ENCODE results near the gene KLHDC7B.
"Not testable (repeated sequence)": the region's sequence is repeated elsewhere in the genome, so short reads cannot be mapped to it uniquely, and the experiment has no call there.

Gene KLHDC7B

DNA sequence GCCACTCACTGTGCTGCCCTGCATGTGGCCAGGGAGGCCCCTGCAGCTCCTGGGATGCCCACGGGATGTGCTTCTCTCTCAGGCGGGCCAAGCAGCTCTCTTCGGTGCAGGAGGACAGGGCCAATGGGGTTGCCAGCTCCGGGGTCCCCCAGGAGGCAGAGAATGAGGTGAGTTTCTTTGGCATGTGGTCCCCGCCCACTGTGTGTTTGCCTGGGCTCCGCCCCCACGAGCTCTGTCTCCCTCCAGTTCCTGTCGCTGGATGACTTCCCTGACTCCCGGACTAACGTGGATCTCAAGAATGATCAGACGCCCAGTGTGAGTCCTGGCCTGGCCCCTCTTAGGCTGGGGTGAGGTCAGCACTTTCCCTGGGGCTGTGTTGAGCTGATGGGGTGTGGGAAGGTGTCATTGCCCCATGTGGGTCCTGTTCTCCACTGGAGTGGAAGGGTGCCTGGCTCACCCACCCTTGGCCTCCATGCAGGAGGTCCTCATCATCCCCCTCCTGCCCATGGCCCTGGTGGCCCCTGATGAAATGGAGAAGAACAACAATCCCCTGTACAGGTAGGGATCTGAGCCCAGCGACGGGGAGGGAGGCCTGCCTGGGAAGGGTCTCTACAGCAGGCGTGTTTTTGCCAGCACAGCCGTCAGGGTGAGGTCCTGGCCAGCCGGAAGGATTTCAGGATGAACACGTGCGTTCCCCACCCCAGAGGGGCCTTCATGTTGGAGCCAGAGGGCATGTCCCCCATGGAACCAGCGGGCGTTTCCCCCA lies 28.0 kb upstream of the KLHDC7B start:
- DNase-seq = no peak

DNA sequence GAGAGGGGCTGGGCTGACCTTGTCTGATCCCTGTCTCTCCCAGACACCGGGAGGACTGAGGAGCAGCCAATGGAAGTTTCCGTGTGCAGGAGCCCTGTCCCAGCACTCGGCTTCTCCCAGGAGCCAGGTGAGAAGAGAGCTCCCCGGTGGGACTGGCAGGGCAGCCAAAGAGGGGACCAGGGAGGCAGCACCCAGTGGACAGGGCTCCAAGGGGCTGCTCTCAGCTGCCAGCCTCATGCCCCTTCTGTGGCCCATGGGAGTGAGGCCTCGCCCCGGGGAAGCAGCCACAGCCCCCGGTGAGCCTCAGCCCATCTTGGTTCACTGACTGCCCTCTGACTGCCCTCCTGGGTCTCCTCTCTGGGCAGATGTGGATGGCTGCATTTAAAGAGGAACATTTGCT lies 27.1 kb upstream of the KLHDC7B start:
- DNase-seq = no peak

DNA sequence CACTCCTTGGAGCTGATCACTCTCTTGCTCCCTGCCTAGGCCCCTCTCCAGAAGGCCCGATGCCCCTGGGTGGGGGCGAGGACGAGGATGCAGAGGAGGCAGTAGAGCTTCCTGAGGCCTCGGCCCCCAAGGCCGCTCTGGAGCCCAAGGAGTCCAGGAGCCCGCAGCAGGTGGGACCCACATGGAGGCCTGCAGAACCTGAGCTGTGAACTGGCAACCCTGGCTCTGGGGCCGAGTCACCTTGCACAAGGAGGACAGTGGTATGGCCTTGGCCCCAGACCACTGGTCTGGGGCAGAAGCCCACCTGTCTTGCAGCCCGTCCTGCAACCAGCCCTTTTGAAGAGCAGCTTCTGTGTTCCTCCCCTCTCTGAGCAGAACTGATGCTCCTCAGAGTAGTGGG lies 26.5 kb upstream of the KLHDC7B start:
- no peak for DNase-seq

DNA sequence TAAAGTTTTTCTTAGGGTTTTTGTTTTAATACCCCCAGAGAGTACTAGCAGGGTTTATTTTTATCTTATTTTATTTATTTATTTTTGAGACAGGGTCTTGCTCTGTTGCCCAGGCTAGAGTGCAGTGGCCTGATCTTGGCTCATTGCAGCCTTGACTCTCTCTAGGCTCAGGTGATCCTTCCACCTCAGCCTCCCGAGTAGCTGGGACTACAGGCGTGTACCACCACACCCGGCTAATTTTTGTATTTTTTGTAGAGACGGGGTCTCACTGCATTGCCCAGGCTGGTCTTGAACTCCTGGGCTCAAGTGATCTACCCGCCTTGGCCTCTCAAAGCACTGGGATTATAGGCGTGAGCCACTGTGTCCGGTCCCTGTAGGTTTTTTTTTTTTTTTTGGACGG lies 25.5 kb upstream of the KLHDC7B start:
- DNase-seq = not testable (repeated sequence)

DNA sequence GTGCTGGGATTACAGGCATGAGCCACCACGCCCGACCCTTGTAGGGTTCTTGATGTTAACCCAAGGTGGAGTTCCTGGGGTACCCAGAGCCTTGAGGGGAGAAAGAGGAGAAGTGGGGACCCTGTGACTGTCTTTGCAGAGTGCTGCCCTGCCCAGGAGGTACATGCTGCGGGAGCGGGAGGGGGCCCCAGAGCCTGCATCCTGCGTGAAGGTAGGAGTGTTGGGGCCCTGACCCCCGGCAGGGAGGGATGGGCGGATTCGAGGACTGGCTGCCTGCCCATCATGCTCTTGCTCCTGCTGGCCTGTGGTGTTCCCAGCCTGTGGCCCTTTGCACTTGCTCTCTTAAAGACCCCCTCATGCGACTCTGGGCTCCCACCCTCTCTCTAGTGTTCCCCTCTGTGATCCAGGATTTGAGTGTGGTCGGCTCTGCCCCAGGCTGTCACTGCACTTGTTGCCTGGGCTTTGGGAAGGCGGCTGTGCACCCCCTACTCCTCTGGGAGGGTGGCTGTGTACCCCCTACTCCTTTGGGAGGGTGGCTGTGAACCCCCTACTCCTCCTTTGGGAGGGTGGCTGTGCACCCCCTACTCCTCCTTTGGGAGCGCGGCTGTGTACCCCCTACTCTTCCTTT lies 24.8 kb upstream of the KLHDC7B start:
- no peak for DNase-seq

DNA sequence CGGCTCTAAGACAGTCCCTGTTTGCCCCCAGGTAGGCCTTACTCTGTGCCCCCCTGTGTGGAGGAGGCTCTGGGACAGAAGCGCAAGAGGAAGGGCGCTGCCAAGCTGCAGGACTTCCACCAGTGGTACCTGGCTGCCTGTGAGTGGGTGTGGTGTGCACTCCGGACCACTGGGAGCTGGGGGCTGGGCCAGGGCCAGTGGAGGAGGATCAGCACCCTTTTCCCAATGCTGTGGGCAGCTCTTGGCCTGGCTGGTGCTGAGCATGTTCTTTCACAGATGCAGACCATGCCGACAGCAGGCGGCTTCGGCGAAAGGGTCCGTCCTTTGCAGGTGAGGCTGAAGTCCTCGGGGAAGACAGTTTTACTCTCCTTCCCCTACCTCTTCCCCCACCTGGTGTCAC lies 24.0 kb upstream of the KLHDC7B start:
- no peak for DNase-seq

DNA sequence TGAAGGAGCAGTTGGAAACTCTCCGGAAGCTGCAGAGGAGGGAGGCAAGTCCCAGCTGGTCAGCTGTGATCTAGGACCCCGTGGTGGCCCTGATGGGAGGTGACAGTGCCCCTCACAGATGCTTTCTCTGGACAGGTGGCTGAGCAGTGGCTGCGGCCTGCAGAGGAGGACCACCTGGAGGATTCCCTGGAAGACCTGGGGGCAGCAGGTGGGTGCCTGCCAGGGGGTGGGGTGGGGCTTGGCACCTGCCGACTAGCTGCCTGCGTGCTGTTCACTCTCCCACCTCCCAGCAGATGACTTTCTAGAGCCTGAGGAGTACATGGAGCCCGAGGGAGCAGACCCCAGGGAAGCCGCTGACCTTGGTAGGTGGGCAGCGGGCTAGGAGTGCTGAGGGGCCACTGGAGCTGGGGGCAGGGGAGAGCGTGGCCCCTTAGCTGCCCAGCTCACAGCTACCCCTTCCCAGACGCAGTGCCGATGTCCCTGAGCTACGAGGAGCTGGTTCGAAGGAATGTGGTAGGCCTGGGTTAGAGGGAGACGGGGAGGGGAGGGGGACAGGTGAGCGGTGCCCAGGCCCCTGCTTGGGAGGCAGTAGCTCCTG lies 23.4 kb upstream of the KLHDC7B start:
- no peak for DNase-seq

DNA sequence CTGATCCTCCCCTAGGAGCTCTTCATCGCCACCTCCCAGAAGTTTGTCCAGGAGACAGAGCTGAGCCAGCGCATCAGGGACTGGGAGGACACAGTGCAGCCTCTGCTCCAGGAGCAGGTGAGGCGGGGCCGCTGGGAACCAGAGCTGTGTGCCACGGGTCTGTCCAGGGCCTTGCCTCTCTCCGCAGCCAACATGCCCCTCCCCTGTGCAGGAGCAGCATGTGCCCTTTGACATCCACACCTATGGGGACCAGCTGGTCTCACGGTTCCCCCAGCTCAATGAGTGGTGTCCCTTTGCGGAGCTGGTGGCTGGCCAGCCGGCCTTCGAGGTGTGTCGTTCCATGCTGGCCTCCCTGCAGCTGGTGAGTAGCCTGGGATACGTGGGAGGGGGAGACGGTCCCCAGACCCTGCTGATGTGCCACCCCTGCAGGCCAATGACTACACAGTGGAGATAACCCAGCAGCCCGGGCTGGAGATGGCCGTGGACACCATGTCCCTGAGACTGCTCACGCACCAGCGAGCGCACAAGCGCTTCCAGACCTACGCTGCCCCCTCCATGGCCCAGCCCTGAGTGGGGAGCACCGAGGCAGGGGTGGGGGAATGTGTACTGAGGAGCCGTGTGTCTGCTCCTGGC lies 22.8 kb upstream of the KLHDC7B start:
- DNase-seq = no peak

DNA sequence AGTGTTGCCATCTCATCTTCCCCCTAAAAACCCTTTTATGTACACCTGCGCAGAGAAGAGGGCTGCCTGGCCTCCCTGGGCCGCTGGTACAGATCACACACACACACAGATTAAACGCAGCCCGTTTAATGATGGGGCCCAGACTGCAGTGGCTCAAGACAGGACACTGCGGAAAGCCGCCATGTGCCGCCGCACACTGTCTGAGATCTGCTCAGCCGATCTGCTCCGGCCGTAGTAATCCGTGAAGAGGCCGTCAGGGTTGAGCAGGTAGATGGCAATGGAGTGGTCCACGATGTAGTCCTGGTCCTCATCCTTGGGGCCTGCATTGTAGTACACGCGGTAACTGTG lies 22.3 kb upstream of the KLHDC7B start:
- DNase-seq = no peak

DNA sequence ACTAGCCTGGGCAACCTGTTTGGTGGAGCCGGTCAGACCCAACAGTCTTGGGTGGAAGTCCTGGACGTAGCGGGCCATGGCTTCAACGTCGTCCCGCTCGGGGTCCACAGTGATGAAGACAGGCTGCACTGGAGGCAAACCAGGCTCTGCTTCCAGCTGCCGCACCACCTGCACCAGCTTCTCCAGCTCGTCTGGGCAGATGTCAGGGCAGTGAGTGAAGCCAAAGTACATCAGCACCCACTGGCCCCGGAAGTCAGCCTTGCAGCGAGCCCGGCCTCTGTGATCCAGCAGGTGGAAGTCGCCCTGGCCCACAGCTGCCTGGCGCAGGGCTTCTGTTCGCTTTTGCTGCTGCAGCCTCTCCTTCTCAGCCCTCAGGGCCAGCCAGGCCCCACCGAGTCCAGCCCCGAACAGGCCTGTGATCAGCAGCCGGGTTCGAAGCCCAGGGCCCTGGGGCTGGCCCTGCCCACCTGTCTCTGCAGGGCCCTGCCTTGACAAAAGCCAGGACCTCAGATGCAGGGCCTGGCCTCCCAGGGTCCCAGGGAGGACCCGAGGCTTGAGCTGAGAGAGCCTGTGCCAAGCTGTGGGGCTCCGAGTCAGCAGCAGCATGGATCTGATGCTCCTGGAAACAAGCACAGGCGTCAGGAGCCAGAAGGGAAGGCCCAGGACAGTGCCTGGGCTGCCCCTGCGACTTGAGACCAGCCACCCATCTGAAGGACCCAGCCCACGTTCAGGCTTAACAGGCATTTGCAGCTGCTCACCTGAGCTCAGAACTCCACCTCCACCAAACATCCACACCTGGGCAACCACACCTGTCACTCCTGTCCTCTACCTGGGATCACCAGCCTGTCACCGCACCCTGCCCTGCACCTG lies 21.7 kb upstream of the KLHDC7B start:
- no peak for DNase-seq

DNA sequence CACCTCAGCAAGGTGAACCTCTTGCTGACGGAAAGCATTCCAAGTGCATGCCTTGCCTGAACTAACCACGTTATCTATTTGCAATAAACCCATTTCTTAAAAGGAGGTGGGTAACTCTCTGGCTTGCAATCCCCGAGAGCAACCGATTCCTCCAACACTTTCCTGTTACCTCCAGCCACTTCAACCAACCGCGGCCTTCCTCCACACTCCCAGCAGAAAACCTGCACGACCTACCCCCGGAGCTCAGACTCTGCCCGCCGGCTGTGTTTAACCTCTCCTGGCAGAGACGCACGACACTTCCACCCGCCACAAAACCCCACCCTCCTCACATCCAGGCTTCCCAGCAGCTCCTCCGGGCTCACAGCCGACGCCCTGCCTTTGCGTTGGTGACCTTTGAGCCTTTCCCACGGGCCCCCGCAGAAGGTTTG lies 21.0 kb upstream of the KLHDC7B start:
- no peak for DNase-seq

DNA sequence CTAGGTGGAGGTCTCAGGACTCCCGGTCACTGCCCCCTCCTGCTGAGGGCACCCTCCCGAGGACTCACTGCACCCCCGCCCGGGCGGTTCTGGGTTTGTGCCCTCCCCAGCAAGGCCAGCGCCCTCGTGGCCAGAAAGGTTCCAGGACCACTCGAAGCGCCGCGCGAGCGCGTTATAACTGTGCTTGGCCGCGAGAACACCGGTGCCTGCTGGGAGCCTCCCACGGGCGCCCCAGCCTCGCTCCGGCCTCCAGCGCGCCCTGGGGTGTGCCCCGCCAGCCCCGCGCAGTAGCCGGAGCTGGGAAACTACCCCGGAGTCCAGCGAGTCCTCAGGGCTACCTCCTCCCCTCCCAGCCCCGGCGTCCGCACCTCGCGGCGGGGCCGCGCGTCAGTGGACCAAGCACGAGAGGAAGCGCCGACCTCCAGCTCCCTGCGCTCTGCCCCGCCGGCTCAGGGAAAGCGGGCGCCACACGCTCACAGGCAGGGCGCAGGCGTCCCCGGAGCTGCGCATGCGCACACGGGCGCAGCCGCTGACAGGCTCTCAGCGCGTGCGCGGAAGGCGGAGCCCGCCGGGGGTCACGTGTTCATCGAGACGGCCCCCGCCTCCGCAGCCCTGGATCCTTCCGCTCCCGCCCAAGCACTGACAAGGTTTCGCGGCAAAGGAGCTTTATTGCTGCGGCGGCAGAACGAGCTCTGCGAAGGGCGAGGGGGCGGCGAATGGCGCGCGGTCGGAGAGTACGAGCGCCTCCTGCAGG lies 20.4 kb upstream of the KLHDC7B start, which contains the start of gene SCO2:
TSS of gene SCO2 (minus strand) at position 495 of the 754 bp plus-strand sequence. CDS start 1,187 bp downstream, outside the sequence.
- DNase-seq = peak; percentile 68 to 97 (median 88)

DNA sequence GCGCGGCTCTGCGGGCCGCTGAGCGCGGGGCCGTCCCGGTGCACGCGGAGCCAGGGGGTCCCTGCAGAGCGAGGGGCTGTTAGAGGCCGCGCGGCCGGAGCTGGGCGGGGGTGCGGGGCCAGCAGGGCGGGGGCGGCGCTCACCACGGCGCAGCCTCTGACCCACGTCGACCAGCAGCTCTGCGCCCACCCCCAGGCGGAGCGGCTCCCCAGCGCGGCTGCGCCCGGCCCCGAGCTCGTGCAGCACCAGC lies 19.9 kb upstream of the KLHDC7B start:
- peak in 3 of 14 donors; percentile 77 to 85 (median 84) for DNase-seq

DNA sequence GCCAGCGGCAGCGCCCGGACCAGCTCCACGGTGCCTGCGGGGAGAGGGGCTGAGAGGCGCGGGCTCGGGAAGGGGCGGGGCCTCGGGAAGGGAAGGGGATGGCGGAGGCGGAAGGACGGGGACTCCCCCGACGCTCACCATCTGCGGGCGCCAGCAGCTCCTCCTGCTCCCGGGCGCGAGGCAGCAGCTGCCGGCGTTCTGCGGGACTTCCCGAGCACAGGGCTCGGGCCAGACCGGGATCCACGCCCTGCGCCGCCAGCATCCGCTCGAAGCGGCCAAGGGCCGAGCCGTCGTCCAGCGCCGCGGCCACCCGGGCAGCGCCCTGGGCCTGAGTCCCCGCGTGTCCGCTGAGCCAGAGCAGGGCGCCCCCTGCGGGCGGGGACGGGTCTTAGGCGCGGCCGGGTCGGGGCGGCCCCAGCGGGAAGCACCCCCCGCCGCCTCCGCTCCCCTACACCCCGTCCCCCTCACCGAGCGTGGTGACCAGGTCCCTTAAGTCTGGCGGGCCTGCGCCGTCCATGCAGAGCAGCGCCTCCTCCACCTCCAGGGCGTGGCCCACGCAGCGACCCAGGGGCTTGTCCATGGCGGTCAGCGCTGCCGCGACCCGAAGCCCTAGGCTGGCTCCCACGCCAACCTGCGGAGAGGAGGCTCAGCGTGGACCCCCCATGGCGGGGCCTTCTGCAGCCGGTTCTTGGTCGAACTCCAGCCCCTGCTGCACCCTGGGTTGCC lies 19.4 kb upstream of the KLHDC7B start:
- peak in 9 of 14 donors; percentile 60 to 85 (median 74) for DNase-seq

DNA sequence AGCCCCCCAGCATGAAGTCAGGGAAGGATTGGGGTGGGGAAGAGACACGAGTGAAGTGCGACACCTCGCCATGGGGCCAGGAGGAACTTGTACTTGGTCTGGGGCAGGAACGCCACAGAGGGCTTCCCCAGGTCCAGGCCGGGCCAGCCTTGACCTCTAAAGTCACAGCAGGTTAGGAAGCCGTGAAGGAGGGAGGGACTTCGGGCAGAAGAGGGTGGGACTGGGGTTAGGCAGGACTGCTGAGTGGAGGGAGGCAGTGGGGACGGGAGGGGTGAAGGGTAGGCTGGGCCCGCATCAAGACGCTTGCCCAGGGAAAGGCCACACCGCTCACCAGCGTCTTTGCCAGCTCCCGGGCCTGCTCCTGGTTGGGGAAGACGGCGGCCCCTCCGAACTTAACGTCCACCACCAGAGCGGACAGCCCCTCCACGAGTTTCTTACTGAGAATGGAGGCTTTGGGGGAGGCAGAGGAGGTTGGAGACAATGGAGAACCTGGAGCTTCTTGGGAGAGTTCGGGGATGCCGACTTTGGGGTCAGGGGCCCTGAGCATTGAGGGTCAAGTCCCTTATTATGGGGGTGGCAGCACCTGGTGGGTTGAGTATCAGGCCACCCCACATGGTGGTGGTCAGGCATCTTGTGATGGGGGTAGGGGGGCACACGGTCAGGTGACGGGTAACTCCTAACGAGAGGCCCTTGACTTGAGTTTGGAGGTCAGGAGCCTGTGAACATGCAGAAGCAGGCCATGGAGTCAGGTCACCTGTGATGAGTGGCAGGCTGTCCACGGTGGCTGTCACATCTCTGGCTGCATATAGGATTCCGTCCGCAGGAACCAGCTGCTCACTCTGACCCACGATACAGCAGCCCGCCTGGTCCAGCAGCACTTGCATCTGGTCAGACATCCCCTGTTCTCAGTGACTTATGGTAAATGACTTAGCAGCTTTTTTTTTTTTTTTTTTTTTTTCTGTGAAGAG lies 18.6 kb upstream of the KLHDC7B start:
- DNase-seq = peak in 2 of 14 donors; percentile 45 to 67

DNA sequence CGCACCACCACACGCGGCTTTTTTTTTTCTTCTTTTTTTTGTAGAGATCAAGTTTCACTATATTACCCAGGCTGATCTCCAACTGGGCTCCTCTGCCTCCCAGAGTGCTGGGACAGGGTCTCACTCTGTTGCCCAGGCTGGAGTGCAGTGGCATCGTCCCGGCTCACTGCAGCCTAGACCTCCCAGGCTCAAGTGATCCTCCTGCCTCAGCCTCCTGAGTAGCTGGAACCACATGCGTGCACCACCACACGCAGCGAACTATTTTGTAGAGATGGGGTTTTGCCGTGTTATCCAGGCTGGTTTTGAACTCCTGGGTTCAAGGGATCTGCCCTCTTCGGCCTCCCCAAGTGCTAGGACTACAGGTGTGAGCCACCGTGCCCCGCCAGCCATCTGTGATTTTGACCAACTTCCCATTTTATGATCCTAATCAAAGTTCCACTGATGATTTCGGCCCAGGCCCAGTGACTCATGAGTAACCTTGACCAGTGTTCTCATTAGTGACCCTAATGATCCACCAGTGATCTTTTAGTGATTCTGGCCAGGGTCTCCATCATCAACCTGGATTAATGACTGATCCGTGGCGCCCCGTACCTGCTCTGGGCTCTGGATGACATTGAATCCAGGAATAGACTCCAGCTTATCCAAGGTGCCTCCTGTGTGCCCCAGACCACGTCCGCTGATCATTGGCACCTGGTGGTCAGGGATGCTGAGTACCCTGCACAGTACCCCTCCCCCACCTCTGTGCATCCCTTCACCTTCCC lies 17.6 kb upstream of the KLHDC7B start:
- DNase-seq = no peak

DNA sequence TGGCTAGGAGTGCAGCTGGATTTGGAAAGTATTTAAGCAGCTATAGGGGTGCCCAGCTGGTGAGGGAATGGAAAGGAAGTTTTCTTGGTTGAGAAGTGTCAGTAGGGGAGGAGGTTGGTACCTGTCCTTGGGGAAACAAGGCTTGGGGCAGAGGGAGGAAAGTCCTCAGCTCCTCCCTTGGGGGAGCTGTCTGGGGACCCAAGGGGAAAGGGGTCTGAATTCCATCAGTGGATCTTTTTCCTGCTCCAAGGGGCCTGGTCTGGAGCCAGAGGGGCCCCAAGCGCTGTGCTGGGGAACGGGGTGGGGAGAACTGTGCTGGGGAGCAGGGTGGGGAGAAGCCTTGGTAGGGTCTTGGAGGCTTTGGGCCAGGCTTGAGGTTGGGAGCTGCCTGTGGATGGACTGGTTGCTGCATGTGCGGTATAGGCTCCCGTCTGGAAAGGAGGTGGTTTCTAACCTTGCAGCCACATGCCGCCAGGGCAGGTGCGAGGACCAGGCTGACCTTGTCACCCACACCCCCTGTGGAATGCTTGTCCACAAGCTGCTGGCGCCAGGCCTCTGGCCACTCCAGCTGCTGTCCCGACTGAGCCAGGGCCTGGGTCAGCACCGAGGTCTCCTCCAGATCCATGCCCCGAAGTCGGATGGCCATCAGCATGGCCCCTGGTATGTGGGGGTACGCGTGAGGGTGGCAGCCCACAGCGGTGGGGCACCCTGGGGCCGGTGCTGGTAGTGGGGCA lies 16.9 kb upstream of the KLHDC7B start:
- DNase-seq = no peak

DNA sequence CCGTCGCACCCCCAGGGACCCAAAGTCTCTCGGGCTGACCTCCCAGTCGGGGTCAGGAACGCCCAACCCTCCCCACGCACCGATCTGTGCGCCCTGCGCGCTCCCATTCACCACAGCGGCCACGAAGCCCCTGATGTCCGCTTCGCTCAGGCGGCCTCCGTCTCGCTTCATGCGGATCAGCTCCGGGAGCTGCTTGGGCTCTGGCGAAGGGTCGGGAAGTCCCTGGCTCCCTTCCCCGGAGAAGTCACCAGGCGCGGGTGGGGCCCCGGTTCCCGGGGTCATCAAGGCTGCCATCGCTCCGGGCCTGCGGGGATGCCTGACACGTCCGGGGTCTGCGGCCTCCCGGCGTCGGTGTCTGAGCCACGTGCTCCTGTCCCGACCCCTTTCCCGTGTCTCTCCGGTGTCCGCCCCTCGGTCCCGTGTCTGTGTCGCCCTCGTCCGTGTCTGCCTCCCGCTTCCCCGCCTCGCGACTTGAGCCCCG lies 16.2 kb upstream of the KLHDC7B start:
- DNase-seq = no peak

Measured in C1 segment of cervical spinal cord (tissue), 14 donors.